ENCODE measurements around the gene GFOD2. TPM values are rescaled to one million over a fixed set of nuclear protein-coding genes. Genes with fewer than 3 reads are reported as not detected.

GFOD2 gene
- total and polyA plus RNA-seq, 2 of the 13 experiments (the other 11 are each of a cell fraction or from before 2014, with no cell fraction given): 11.1 to 17.2 TPM

DNA sequence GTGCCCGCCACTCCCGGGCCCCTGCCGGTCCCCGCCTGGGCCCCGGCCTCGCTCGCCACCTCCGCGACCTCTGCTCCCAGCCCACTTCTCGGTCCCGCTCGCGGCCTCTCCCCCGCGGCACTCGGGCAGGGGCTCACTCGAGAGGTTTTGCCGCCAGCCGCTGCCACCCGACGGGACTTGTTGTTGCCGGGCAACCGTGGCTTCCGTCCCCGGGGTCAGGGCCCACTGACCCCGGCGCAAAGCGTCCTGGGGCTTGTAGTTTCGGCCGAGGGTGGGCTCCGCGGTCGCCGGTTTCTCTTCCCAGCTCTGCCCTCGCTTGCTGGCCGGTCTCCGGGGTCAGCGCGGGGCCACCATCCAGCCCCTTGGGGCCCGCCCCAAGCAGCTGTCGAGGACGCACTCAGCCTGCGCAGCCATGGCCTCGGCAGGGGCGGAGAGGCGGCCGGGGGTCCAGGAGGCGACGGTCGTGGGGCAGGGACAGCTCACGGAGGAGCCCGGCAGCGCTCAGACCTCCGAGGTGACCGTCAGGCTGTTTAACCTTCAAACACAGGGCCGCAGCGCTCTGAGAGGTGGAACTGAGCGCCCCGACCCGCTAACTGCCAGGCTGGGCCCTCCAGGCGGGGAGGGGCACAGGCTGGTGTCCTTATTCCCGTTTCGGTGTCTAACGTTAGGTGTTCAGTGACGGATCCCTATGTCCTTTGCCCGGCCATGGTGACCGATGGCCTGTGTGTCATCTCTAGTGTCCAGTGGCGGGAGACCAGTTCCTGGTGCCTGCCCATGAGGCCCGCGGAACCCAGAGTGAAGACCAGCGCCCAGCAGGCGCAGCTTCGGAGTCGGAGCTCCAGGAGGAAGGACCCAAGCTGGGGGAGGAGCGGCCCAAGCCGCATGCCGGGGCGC lies 52.3 kb downstream of the GFOD2 start, which contains the start of the genes C16orf86 and ENKD1 (continued):
- TF ChIP-seq ZNF225 (CRISPR knock-in tag; IDR thresholded peaks at IDR 0.05) (peak; percentile 51; the same call in 1 of the 2 replicates), RFX5 (IDR thresholded peaks at IDR 0.05; ENCODE audit: low read depth, low read length) (no peak), DMAP1 (CRISPR knock-in tag; IDR thresholded peaks at IDR 0.05) (0 out of 2 replicates have a peak, but pooled peaks have one; percentile 23), ZKSCAN5 (CRISPR knock-in tag; IDR thresholded peaks at IDR 0.05) (no peak; the same call in 1 of the 2 replicates), ZNF557 (CRISPR knock-in tag; IDR thresholded peaks at IDR 0.05) (no peak), SOX5 (CRISPR knock-in tag; IDR thresholded peaks at IDR 0.05; ENCODE audit: borderline replicate concordance) (no peak), REPIN1 (CRISPR knock-in tag; IDR thresholded peaks at IDR 0.05; ENCODE audit: borderline replicate concordance, low read depth) (no peak), ZNF816 (CRISPR knock-in tag; IDR thresholded peaks at IDR 0.05; ENCODE audit: borderline replicate concordance) (no peak), SCMH1 (CRISPR knock-in tag; IDR thresholded peaks at IDR 0.05; ENCODE audit: borderline replicate concordance) (no peak), ARHGAP35 (CRISPR knock-in tag; IDR thresholded peaks at IDR 0.05; ENCODE audit: borderline replicate concordance) (peak; percentile 34; the same call in 1 of the 2 replicates), ATF7-NPFF (CRISPR knock-in tag; IDR thresholded peaks at IDR 0.05; ENCODE audit: low read depth) (peak; percentile 16; the same call in 1 of the 2 replicates), KMT2B (CRISPR knock-in tag; IDR thresholded peaks at IDR 0.05) (no peak; the same call in 1 of the 2 replicates), TOPORS (CRISPR knock-in tag; IDR thresholded peaks at IDR 0.05) (no peak; the same call in 1 of the 2 replicates), ZNF124 (CRISPR knock-in tag; IDR thresholded peaks at IDR 0.05) (no peak), JUNB (CRISPR knock-in tag; IDR thresholded peaks at IDR 0.05; ENCODE audit: borderline replicate concordance) (no peak), ZFP41 (CRISPR knock-in tag; IDR thresholded peaks at IDR 0.05; ENCODE audit: borderline replicate concordance) (no peak), ZNF335 (CRISPR knock-in tag; IDR thresholded peaks at IDR 0.05) (peak; percentile 98), SYNCRIP (IDR thresholded peaks at IDR 0.05; ENCODE audit: insufficient read depth, low read depth, low read length) (no peak), SPEN (CRISPR knock-in tag; IDR thresholded peaks at IDR 0.05; ENCODE audit: low read depth) (peak; percentile 41; the same call in 1 of the 2 replicates)
- TF ChIP-seq, protein P1, sequence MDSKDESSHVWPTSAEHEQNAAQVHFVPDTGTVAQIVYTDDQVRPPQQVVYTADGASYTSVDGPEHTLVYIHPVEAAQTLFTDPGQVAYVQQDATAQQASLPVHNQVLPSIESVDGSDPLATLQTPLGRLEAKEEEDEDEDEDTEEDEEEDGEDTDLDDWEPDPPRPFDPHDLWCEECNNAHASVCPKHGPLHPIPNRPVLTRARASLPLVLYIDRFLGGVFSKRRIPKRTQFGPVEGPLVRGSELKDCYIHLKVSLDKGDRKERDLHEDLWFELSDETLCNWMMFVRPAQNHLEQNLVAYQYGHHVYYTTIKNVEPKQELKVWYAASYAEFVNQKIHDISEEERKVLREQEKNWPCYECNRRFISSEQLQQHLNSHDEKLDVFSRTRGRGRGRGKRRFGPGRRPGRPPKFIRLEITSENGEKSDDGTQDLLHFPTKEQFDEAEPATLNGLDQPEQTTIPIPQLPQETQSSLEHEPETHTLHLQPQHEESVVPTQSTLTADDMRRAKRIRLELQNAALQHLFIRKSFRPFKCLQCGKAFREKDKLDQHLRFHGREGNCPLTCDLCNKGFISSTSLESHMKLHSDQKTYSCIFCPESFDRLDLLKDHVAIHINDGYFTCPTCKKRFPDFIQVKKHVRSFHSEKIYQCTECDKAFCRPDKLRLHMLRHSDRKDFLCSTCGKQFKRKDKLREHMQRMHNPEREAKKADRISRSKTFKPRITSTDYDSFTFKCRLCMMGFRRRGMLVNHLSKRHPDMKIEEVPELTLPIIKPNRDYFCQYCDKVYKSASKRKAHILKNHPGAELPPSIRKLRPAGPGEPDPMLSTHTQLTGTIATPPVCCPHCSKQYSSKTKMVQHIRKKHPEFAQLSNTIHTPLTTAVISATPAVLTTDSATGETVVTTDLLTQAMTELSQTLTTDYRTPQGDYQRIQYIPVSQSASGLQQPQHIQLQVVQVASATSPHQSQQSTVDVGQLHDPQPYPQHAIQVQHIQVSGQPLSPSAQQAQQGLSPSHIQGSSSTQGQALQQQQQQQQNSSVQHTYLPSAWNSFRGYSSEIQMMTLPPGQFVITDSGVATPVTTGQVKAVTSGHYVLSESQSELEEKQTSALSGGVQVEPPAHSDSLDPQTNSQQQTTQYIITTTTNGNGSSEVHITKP (CRISPR knock-in tag; IDR thresholded peaks at IDR 0.05; ENCODE audit: low read depth): 0 out of 2 replicates have a peak, but pooled peaks have one; percentile 51
- TF ChIP-seq, protein P2, sequence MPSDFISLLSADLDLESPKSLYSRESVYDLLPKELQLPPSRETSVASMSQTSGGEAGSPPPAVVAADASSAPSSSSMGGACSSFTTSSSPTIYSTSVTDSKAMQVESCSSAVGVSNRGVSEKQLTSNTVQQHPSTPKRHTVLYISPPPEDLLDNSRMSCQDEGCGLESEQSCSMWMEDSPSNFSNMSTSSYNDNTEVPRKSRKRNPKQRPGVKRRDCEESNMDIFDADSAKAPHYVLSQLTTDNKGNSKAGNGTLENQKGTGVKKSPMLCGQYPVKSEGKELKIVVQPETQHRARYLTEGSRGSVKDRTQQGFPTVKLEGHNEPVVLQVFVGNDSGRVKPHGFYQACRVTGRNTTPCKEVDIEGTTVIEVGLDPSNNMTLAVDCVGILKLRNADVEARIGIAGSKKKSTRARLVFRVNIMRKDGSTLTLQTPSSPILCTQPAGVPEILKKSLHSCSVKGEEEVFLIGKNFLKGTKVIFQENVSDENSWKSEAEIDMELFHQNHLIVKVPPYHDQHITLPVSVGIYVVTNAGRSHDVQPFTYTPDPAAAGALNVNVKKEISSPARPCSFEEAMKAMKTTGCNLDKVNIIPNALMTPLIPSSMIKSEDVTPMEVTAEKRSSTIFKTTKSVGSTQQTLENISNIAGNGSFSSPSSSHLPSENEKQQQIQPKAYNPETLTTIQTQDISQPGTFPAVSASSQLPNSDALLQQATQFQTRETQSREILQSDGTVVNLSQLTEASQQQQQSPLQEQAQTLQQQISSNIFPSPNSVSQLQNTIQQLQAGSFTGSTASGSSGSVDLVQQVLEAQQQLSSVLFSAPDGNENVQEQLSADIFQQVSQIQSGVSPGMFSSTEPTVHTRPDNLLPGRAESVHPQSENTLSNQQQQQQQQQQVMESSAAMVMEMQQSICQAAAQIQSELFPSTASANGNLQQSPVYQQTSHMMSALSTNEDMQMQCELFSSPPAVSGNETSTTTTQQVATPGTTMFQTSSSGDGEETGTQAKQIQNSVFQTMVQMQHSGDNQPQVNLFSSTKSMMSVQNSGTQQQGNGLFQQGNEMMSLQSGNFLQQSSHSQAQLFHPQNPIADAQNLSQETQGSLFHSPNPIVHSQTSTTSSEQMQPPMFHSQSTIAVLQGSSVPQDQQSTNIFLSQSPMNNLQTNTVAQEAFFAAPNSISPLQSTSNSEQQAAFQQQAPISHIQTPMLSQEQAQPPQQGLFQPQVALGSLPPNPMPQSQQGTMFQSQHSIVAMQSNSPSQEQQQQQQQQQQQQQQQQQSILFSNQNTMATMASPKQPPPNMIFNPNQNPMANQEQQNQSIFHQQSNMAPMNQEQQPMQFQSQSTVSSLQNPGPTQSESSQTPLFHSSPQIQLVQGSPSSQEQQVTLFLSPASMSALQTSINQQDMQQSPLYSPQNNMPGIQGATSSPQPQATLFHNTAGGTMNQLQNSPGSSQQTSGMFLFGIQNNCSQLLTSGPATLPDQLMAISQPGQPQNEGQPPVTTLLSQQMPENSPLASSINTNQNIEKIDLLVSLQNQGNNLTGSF (CRISPR knock-in tag; IDR thresholded peaks at IDR 0.05): 0 out of 2 replicates have a peak, but pooled peaks have one; percentile 19
